ENCODE data around the gene MFSD2A.

DNA sequence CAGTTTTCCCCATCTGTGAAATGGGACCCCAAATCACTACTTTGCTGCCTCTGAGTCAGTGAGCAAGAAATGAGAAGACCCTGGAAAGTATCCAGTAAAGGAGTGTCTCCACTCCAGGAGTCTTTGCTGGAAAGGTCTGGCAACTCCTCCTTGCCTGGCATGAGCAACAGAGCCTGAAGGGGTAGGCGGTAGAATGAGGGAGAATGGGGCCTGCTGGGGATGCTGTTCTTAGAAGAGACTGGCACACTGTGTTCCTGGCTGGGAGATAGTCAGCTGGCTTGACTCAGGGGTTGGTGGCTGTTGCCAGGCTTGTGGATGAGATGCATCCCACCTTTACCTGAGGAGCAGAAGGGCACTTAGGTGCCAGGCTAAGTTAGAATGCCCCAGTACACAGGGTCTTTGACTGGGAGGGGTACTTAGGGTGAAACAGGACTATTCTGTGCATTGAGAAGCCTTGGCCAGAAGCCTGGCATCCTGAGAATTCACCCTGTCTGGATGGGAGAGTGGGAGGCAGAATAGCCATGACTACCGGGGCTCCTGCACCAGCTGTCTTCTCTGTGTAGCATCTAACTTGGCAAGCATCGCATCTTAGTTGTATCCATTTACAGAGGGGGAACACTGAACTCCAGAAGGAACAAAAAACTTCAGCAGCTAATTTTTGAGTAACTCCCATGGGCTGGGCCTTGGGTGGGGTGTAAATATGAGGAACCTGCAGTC is 2.5 kb downstream of the MFSD2A start:
- TF ChIP-seq, protein P1, sequence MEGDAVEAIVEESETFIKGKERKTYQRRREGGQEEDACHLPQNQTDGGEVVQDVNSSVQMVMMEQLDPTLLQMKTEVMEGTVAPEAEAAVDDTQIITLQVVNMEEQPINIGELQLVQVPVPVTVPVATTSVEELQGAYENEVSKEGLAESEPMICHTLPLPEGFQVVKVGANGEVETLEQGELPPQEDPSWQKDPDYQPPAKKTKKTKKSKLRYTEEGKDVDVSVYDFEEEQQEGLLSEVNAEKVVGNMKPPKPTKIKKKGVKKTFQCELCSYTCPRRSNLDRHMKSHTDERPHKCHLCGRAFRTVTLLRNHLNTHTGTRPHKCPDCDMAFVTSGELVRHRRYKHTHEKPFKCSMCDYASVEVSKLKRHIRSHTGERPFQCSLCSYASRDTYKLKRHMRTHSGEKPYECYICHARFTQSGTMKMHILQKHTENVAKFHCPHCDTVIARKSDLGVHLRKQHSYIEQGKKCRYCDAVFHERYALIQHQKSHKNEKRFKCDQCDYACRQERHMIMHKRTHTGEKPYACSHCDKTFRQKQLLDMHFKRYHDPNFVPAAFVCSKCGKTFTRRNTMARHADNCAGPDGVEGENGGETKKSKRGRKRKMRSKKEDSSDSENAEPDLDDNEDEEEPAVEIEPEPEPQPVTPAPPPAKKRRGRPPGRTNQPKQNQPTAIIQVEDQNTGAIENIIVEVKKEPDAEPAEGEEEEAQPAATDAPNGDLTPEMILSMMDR (conservative IDR thresholded peaks at IDR 0.05; ENCODE audit: low read length): no peak
- TF ChIP-seq EZH2phosphoT487 (IDR thresholded peaks at IDR 0.05; ENCODE audit: borderline replicate concordance): no peak

All from Loucy (cell line).